ENCODE measurements around the gene LRRFIP1.

The LRRFIP1 gene

GRCh38 chr2:237798236-237799059, 171.1 kb downstream of the LRRFIP1 start, which contains the start of gene RBM44:
Gene RBM44 (plus strand): TSS chr2:237798779. CDS start chr2:237813610, 14,831 bp downstream.
- no peak for DNase-seq

- no peak for DNase-seq
Observed at GRCh38 chr2:237799060-237799428, 171.7 kb downstream of the LRRFIP1 start.

GRCh38 chr2:237801466-237801865, 174.1 kb downstream of the LRRFIP1 start:
- DNase-seq = no peak

GRCh38 chr2:237806334-237806733, 178.9 kb downstream of the LRRFIP1 start:
- DNase-seq = no peak

GRCh38 chr2:237815637-237816036, 188.2 kb downstream of the LRRFIP1 start:
- no peak for DNase-seq

GRCh38 chr2:237816531-237816930, 189.1 kb downstream of the LRRFIP1 start:
- DNase-seq = no peak

- no peak for DNase-seq
Observed at GRCh38 chr2:237818066-237818473, 190.7 kb downstream of the LRRFIP1 start.

- DNase-seq = no peak
Observed at GRCh38 chr2:237819231-237819630, 191.8 kb downstream of the LRRFIP1 start.

- DNase-seq = no peak
Observed at GRCh38 chr2:237820421-237820820, 193.0 kb downstream of the LRRFIP1 start.

- DNase-seq = no peak
Observed at GRCh38 chr2:237823544-237823943, 196.2 kb downstream of the LRRFIP1 start.

GRCh38 chr2:237824085-237824484, 196.7 kb downstream of the LRRFIP1 start:
- DNase-seq = no peak

GRCh38 chr2:237827421-237827987, 200.1 kb downstream of the LRRFIP1 start:
- DNase-seq = no peak

All from CD4-positive, alpha-beta T cell treated with Interleukin-17A for 4 hours (primary cell).